Lower leg skin (tissue), 4 donors: ENCODE data around the gene FFAR3. TPM values are rescaled to one million over a fixed set of nuclear protein-coding genes. Genes with fewer than 3 reads are reported as not detected.

Experiments used
- DNase-seq, 2 donors: peaks; one replicate each; pipeline ENCODE4 v3.0.0-alpha.2; 2019; ENCODE audit warnings: low spot score in 2 of 2
- H3K4me3 ChIP-seq: fragments of 200-600 bp; sonication (generic); 2 replicates; pipeline ENCODE4 v1.5.1; 2017; ENCODE audit warnings: mild to moderate bottlenecking, low read depth; ENCODE audit not compliant: poor library complexity, severe bottlenecking
- POLR2A ChIP-seq, 2 donors: fragments of 450-650 bp; IDR thresholded peaks; one replicate each; pipeline ENCODE4 v1.6.1; 2016 to 2017; ENCODE audit warnings: antibody characterized with exemption in 2 of 2, mild to moderate bottlenecking in 1 of 2, moderate library complexity in 1 of 2
- WGBS, 2 donors: methylation state at CpG; one replicate each; pipeline ENCODE4 v1.1.5; 2018; 5-methylcytosine and 5-hydroxymethylcytosine counted together
- intact Hi-C: fragments of 100-400 bp; cut with DNase I; formaldehyde crosslinking; loops from one replicate; pipeline ENCODE4 v1.15.0; 2023; ENCODE audit warnings: low total_unique reads
- total RNA-seq, 4 donors: library from RNA; depleted of rRNA; stranded (reverse); fragments of >200 nt; gene quantifications; one replicate each; pipeline ENCODE4 v1.1.0, GENCODE V29; 2016
- TF ChIP-seq, protein P1 (sequence below), 3 donors: fragments of 450-650 bp; IDR thresholded peaks; one replicate each; pipeline ENCODE4 v1.5.1; 2016; ENCODE audit warnings: antibody characterized with exemption in 3 of 3, mild to moderate bottlenecking in 3 of 3, moderate library complexity in 2 of 3

The FFAR3 gene
- total RNA-seq, 4 donors from 2014 or later: not detected

DNA sequence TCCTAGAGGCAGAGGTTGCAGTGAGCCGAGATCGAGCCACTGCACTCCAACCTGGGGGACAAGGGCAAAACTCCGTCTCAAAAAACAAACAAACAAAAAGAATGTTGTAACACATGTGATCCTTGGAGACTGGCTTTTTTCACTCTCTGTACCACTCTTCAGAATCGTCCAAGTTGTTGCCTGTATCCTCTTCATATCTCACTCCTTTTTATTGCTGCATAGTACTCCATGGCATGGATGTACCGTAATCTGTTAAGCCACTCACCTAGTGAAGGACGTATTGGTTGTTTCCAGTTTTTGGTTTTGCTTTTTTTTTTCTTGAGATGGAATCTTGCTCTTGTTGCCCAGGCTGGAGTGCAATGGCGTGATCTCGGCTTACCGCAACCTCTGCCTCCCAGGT is 36.2 kb upstream of the FFAR3 start:
- no peak for DNase-seq
- intact Hi-C loops: no loop called here

DNA sequence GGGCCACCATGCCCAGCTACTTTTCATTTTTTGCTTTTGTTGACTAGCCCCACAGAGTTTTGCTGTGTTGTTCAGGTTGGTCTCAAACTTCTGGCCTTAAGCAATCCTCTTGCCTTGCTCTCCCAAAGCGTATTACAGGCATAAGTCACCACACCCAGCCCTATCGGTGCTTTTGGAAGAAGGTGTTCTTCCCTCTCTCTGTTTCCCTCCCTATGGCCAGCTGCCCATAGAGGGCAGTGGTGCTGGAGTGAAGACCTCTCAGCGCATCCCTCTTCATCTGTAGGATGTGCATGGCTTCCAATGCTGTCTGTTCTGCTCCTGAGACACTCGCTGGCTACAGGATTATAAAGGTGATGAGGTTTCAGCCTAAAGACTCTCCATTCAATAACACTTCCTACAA is 30.6 kb upstream of the FFAR3 start:
- no peak overlapping the region for H3K4me3 ChIP-seq
- no peak for DNase-seq
- WGBS, 2 donors: 65 to 66% methylated on average over 4 of the region's 4 CpGs
- TF ChIP-seq POLR2A (IDR thresholded peaks at IDR 0.05): no peak
- TF ChIP-seq, protein P1, sequence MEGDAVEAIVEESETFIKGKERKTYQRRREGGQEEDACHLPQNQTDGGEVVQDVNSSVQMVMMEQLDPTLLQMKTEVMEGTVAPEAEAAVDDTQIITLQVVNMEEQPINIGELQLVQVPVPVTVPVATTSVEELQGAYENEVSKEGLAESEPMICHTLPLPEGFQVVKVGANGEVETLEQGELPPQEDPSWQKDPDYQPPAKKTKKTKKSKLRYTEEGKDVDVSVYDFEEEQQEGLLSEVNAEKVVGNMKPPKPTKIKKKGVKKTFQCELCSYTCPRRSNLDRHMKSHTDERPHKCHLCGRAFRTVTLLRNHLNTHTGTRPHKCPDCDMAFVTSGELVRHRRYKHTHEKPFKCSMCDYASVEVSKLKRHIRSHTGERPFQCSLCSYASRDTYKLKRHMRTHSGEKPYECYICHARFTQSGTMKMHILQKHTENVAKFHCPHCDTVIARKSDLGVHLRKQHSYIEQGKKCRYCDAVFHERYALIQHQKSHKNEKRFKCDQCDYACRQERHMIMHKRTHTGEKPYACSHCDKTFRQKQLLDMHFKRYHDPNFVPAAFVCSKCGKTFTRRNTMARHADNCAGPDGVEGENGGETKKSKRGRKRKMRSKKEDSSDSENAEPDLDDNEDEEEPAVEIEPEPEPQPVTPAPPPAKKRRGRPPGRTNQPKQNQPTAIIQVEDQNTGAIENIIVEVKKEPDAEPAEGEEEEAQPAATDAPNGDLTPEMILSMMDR (IDR thresholded peaks at IDR 0.05): no peak
- intact Hi-C loops: no loop called here

More for the DNA sequence above, 36.2 kb upstream of the FFAR3 start:
- WGBS, 2 donors: 92 to 94% methylated on average over 9 of the region's 9 CpGs
- TF ChIP-seq POLR2A (IDR thresholded peaks at IDR 0.05): no peak
- TF ChIP-seq, protein P1 (IDR thresholded peaks at IDR 0.05): no peak
- no peak overlapping the region for H3K4me3 ChIP-seq

DNA sequence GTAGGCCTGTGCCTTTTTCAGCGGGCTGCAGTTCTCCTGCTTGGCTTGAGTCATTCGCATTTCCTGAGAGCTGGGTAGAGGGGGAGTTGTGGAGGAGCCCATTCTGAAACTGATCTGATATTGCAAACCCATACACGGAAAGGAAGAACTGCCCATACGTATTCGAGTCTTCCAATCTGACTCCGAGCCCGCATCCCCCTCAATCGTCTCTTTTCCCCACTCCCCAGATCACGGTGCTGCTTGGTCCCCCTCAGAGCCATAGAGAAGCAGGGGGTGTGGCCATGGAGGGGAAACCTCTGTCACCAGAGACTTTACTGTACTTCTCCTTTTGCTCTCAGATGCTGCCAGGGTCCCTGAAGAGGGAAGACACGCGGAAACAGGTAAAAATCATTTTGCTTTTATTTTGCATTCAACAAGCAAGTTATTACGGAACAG is 29.4 kb upstream of the FFAR3 start, which contains the start of gene CD22:
TSS of gene CD22 (plus strand) at position 337 of the 435 bp plus-strand sequence. CDS start 2,854 bp downstream, outside the sequence.
- DNase-seq: no peak
- WGBS, 2 donors: 81 to 87% methylated on average over 12 of the region's 12 CpGs
- H3K4me3 ChIP-seq: no peak within 1 kb of the TSS
- no peak for TF ChIP-seq POLR2A (IDR thresholded peaks at IDR 0.05)
- TF ChIP-seq, protein P1 (IDR thresholded peaks at IDR 0.05): no peak
- intact Hi-C loops: no loop called here

DNA sequence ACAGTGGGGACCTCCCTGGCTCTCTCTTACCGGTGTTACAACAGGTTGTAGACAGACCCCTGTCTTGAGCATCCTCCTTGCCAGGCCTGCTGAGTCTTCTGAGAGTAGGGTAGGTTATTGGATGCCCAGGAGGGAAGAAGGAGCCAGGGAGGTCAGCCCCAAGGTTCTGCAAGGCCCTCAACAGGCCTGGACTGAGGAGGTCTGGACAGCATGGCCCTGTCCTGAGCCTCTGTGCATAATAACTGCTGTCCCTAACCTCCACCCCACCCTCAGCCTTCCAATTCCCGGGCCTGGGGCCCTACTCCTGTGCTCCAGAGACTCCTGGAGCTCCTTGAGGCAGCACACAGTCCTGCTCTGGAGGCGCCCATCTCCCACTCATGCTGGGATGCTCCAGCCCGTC is 28.9 kb upstream of the FFAR3 start:
- no peak overlapping the region for H3K4me3 ChIP-seq
- intact Hi-C loops: no loop called here
- 82 to 96% methylated on average over 4 of the region's 4 CpGs for WGBS, 2 donors
- DNase-seq: no peak
- no peak for TF ChIP-seq POLR2A (IDR thresholded peaks at IDR 0.05)
- TF ChIP-seq, protein P1 (IDR thresholded peaks at IDR 0.05): no peak

- no peak for DNase-seq
- intact Hi-C loops: no loop called here
- TF ChIP-seq, protein P1 (IDR thresholded peaks at IDR 0.05): no peak
- no peak for TF ChIP-seq POLR2A (IDR thresholded peaks at IDR 0.05)
- no peak overlapping the region for H3K4me3 ChIP-seq
- WGBS, 2 donors: 61 to 64% methylated on average over 7 of the region's 7 CpGs
These were observed 27.8 kb upstream of the FFAR3 start for GRCh38 chr19:35330475-35330874.

- TF ChIP-seq, protein P1 (IDR thresholded peaks at IDR 0.05): no peak
- TF ChIP-seq POLR2A (IDR thresholded peaks at IDR 0.05): no peak
- DNase-seq: no peak
- H3K4me3 ChIP-seq: no peak overlapping the region
- intact Hi-C loops: no loop called here
- WGBS, 2 donors: 77 to 79% methylated on average over 14 of the region's 14 CpGs
These were observed 26.6 kb upstream of the FFAR3 start for GRCh38 chr19:35331551-35332214.
